Pancreas (tissue), 10 donors: ENCODE measurements around the gene ESPN. TPM values are rescaled to one million over a fixed set of nuclear protein-coding genes. Genes with fewer than 3 reads are reported as not detected.

Experiments
- ATAC-seq, 4 donors: fragments of 200-7000 bp; cut with Tn5 transposase; one replicate each; pipeline versions ENCODE4 v1.8.0 to v1.9.1; 2020; ENCODE audit warnings: mild to moderate bottlenecking in 4 of 4, moderate library complexity in 4 of 4
- DNase-seq, 6 donors: peaks; one replicate each; pipeline ENCODE4 v3.0.0-alpha.2; 2020
- FAIRE-seq: peaks from 2 replicates; lab custom pipeline; 2012; peaks lifted over from hg19 to GRCh38; lab: Jason Lieb, UNC
- H3K27ac ChIP-seq, 4 donors: fragments of 200-600 bp; sonication (generic); 1 replicate in 3 of 4; 2 replicates in 1 of 4; pipeline versions ENCODE4 v1.5.0 to v1.8.0; 2020
- H3K27me3 ChIP-seq, 4 donors: fragments of 200-600 bp; one replicate each; pipeline ENCODE4 v1.8.0; 2021
- H3K36me3 ChIP-seq, 3 donors: fragments of 200-600 bp; sonication (generic) in 1 of 3; one replicate each; pipeline versions ENCODE4 v1.5.0 to v1.8.0; 2020 to 2021
- H3K4me1 ChIP-seq, 3 donors: fragments of 200-600 bp; one replicate each; pipeline ENCODE4 v1.8.0; 2021
- H3K4me3 ChIP-seq, 4 donors: fragments of 200-600 bp; sonication (generic) in 2 of 4; one replicate each; pipeline versions ENCODE4 v1.5.0 to v1.8.0; 2020 to 2021
- H3K9me3 ChIP-seq, 4 donors: fragments of 200-600 bp; one replicate each; pipeline ENCODE4 v1.8.0; 2021
- CTCF ChIP-seq, 4 donors: fragments of 200-600 bp; sonication (generic) in 3 of 4; IDR thresholded peaks; one replicate each; pipeline versions ENCODE4 v1.5.0 to v1.8.0; 2021; ENCODE audit warnings: antibody characterized with exemption in 4 of 4
- WGBS, 2 donors: extraction: QIAGEN DNeasy Blood & Tissue Kit; methylation state at CpG; one replicate each; pipeline ENCODE4 v1.1.7; 2013; 5-methylcytosine and 5-hydroxymethylcytosine counted together
- intact Hi-C, 3 donors: fragments of 100-400 bp; cut with DNase I; formaldehyde crosslinking; loops; one replicate each; pipeline versions ENCODE4 v1.11.1 to v1.14.2; 2022
- polyA plus RNA-seq, 2 donors: library from polyadenylated mRNA; stranded (reverse); fragments of 200-250 nt; gene quantifications; one replicate each; pipeline ENCODE4 v1.2.3, GENCODE V29; 2013
- total RNA-seq, 6 donors: library from RNA; stranded (reverse); fragmentation: NEBNext Ultra II Directional in 4 of 6; extraction: Animal tissue kit (Norgen Biotek cat#: 25700) in 4 of 6; gene quantifications; one replicate each; pipeline versions ENCODE4 v1.2.1 to v1.2.4, GENCODE V29; 2021 to 2023
- donor health status: healthy with polysubstance abuse.
- donor health status: DM: no; HTN: no; CAD: no; lungs with moderate emphysema.
- donor health status: DM: no; HTN: no; CAD: no.
- donor health status: control.
- donor health status: control.
- donor health status: Bipolar disorder and iron deficiency.
- donor health status: DM: yes; HTN: yes; CAD: no.
- donor health status: DM: no; HTN: no; CAD: no.
- donor health status: DM: no; HTN: no; CAD: no.
- donor health status: DM: yes; HTN: yes; CAD: no.

Gene ESPN
- total and polyA plus RNA-seq, 8 donors, result 0.28 to 2.5 (median 0.68) TPM

GRCh38 chr1:6494627-6495026 lies 70.1 kb downstream of the ESPN start:
- no peak for FAIRE-seq
- Histone ChIP-seq H3K27me3 (no peaks in the 10 kb centered on the region), H3K9me3 (no peaks in the 10 kb centered on the region), H3K4me3 (no peak overlapping the region), H3K36me3 (no peaks in the 10 kb centered on the region), H3K27ac (no peak overlapping the region), H3K4me1 (no peaks in the 10 kb centered on the region)
- 61 to 73% methylated on average over 4 of the region's 4 CpGs for WGBS, 2 donors
- no peak for TF ChIP-seq CTCF (IDR thresholded peaks at IDR 0.05)
- DNase-seq, result no peak
- intact Hi-C loops, result no loop called here
- no peak for ATAC-seq

- no peaks in the 10 kb centered on the region for H3K4me1 ChIP-seq
- H3K27me3 ChIP-seq, result no peaks in the 10 kb centered on the region
- no peak for FAIRE-seq
- H3K9me3 ChIP-seq, result no peaks in the 10 kb centered on the region
- no peak overlapping the region for H3K27ac ChIP-seq
- no peak overlapping the region for H3K4me3 ChIP-seq
- peak in 1 of 6 donors; percentile 58 for DNase-seq
- no peak for TF ChIP-seq CTCF (IDR thresholded peaks at IDR 0.05)
- H3K36me3 ChIP-seq, result no peaks in the 10 kb centered on the region
- intact Hi-C loops, result no loop called here
- ATAC-seq, result no peak
- WGBS, 2 donors, result 55 to 57% methylated on average over 11 to 13 of the region's 13 CpGs
Observed at GRCh38 chr1:6495041-6495441, 70.5 kb downstream of the ESPN start.

GRCh38 chr1:6495540-6496364 lies 71.2 kb downstream of the ESPN start:
- WGBS, 2 donors, result 86% methylated on average over 14 of the region's 14 CpGs
- no peaks in the 10 kb centered on the region for H3K27me3 ChIP-seq
- H3K27ac ChIP-seq, result no peak overlapping the region
- FAIRE-seq, result no peak
- intact Hi-C loops, result no loop called here
- no peaks in the 10 kb centered on the region for H3K4me1 ChIP-seq
- TF ChIP-seq CTCF (IDR thresholded peaks at IDR 0.05), result no peak
- peak in 1 of 6 donors; percentile 29 for DNase-seq
- no peaks in the 10 kb centered on the region for H3K9me3 ChIP-seq
- H3K4me3 ChIP-seq, result no peak overlapping the region
- no peak for ATAC-seq
- no peaks in the 10 kb centered on the region for H3K36me3 ChIP-seq

- 53 to 57% methylated on average over 12 to 13 of the region's 13 CpGs for WGBS, 2 donors
- FAIRE-seq, result no peak
- no peak overlapping the region for H3K27ac ChIP-seq
Observed at GRCh38 chr1:6496365-6496721, 71.8 kb downstream of the ESPN start.

More at GRCh38 chr1:6496365-6496721, 71.8 kb downstream of the ESPN start:
- ATAC-seq, result no peak
- Histone ChIP-seq H3K27me3 (no peaks in the 10 kb centered on the region), H3K36me3 (no peaks in the 10 kb centered on the region), H3K4me1 (no peaks in the 10 kb centered on the region), H3K4me3 (peak overlapping the region in 1 of 4 donors; percentile 67), H3K9me3 (no peaks in the 10 kb centered on the region)
- peak in 1 of 6 donors; percentile 68 for DNase-seq
- no peak for TF ChIP-seq CTCF (IDR thresholded peaks at IDR 0.05)
- intact Hi-C loops, result no loop called here
